Stimulated activated CD8-positive, alpha-beta memory T cell treated with anti-CD3 and anti-CD28 coated beads, Interleukin-12 subunit alpha, Interleukin-12 subunit beta, amount 100 ng/mL, for 4 hours (primary cell): ENCODE measurements around the gene CFAP20.

Experiments
- DNase-seq: peaks from one replicate; pipeline ENCODE4 v3.0.0-alpha.2; 2020; ENCODE audit warnings: low read depth

CFAP20 gene

GRCh38 chr16:58124601-58124915, 4.6 kb downstream of the CFAP20 start:
- no peak for DNase-seq

GRCh38 chr16:58123896-58124600, 5.1 kb downstream of the CFAP20 start:
- no peak for DNase-seq

GRCh38 chr16:58121132-58121531, 8.0 kb downstream of the CFAP20 start:
- DNase-seq, result no peak

GRCh38 chr16:58120234-58120633, 8.9 kb downstream of the CFAP20 start:
- no peak for DNase-seq

- DNase-seq, result no peak
These were observed 9.7 kb downstream of the CFAP20 start for GRCh38 chr16:58119509-58119845.

- DNase-seq, result no peak
These were observed 10.2 kb downstream of the CFAP20 start for GRCh38 chr16:58118801-58119508.

GRCh38 chr16:58116529-58116928, 12.7 kb downstream of the CFAP20 start:
- no peak for DNase-seq

- no peak for DNase-seq
These were observed 13.1 kb downstream of the CFAP20 start for GRCh38 chr16:58116081-58116480.

- no peak for DNase-seq
These were observed 14.1 kb downstream of the CFAP20 start for GRCh38 chr16:58114827-58115825.

GRCh38 chr16:58111302-58111627, 17.9 kb downstream of the CFAP20 start:
- no peak for DNase-seq

- no peak for DNase-seq
These were observed 18.4 kb downstream of the CFAP20 start for GRCh38 chr16:58110571-58111301.

GRCh38 chr16:58109881-58110280, 19.3 kb downstream of the CFAP20 start:
- DNase-seq, result no peak

GRCh38 chr16:58109330-58109729, 19.9 kb downstream of the CFAP20 start:
- DNase-seq, result no peak

- DNase-seq, result no peak
These were observed 21.5 kb downstream of the CFAP20 start for GRCh38 chr16:58107709-58108108.

- DNase-seq, result no peak
These were observed 22.0 kb downstream of the CFAP20 start for GRCh38 chr16:58107228-58107627.

- no peak for DNase-seq
These were observed 23.6 kb downstream of the CFAP20 start for GRCh38 chr16:58105631-58106030.

GRCh38 chr16:58102665-58103392, 26.4 kb downstream of the CFAP20 start:
- no peak for DNase-seq

- DNase-seq, result no peak
These were observed 29.3 kb downstream of the CFAP20 start for GRCh38 chr16:58099956-58100300.

- no peak for DNase-seq
These were observed 29.9 kb downstream of the CFAP20 start for GRCh38 chr16:58099097-58099955.

- DNase-seq, result no peak
These were observed 30.7 kb downstream of the CFAP20 start for GRCh38 chr16:58098207-58099096.
